Skeletal muscle tissue (tissue), 4 donors: ENCODE measurements around the gene GFI1. TPM values are rescaled to one million over a fixed set of nuclear protein-coding genes. Genes with fewer than 3 reads are reported as not detected.
"Not testable (repeated sequence)": the region's sequence is repeated elsewhere in the genome, so short reads cannot be mapped to it uniquely, and the experiment has no call there.

Experiments
- H3K27ac ChIP-seq: one replicate; pipeline ENCODE4 v1.7.0; 2013; ENCODE audit warnings: mild to moderate bottlenecking, low read depth, low read length, inconsistent platforms
- H3K27me3 ChIP-seq, 3 donors: one replicate each; pipeline ENCODE4 v1.7.0; 2013; ENCODE audit warnings: low read length in 3 of 3; ENCODE audit not compliant: control insufficient read depth in 3 of 3, insufficient read depth in 3 of 3
- H3K36me3 ChIP-seq, 3 donors: one replicate each; pipeline ENCODE4 v1.7.0; 2013; ENCODE audit warnings: low read length in 3 of 3; ENCODE audit not compliant: control insufficient read depth in 3 of 3, insufficient read depth in 3 of 3
- H3K4me1 ChIP-seq, 3 donors: one replicate each; pipeline ENCODE4 v1.7.0; 2013; ENCODE audit warnings: low read length in 3 of 3, mild to moderate bottlenecking in 3 of 3; ENCODE audit not compliant: control insufficient read depth in 3 of 3, insufficient read depth in 3 of 3
- H3K4me3 ChIP-seq, 3 donors: one replicate each; pipeline ENCODE4 v1.7.0; 2013; ENCODE audit warnings: low read length in 3 of 3
- H3K9ac ChIP-seq, 3 donors: one replicate each; pipeline ENCODE4 v1.7.0; 2013; ENCODE audit warnings: low read length in 3 of 3, mild to moderate bottlenecking in 3 of 3, moderate library complexity in 2 of 3, low read depth in 1 of 3
- H3K9me3 ChIP-seq, 3 donors: one replicate each; pipeline ENCODE4 v1.7.0; 2013; ENCODE audit warnings: low read length in 3 of 3; ENCODE audit not compliant: control insufficient read depth in 3 of 3
- total RNA-seq: library from RNA; depleted of rRNA; stranded (reverse); fragments of >200 nt; gene quantifications from one replicate; pipeline ENCODE4 v1.2.3, GENCODE V29; 2014
- donor health status: Osteomylitis.

GFI1 gene
- 0.52 TPM for total RNA-seq

- Histone ChIP-seq H3K27ac (no peak within 1 kb of the TSS), H3K9ac (peak within 1 kb of the TSS in 2 of 3 donors; percentile 16 to 32), H3K4me1 (peaks cover 41 to 45% (median 42%) of the 10 kb centered on the region in 3 donors), H3K9me3 (no peaks in the 10 kb centered on the region), H3K36me3 (no peaks in the 10 kb centered on the region), H3K27me3 (peaks cover 59 to 68% (median 66%) of the 10 kb centered on the region in 3 donors), H3K4me3 (peak within 1 kb of the TSS; percentile 54 to 60 (median 59))
Observed at GRCh38 chr1:92486251-92487077, at the start of gene GFI1. Gene GFI1, minus strand, starts transcription at chr1:92486925. Its CDS starts 3,438 bp downstream, at chr1:92483487.

DNA sequence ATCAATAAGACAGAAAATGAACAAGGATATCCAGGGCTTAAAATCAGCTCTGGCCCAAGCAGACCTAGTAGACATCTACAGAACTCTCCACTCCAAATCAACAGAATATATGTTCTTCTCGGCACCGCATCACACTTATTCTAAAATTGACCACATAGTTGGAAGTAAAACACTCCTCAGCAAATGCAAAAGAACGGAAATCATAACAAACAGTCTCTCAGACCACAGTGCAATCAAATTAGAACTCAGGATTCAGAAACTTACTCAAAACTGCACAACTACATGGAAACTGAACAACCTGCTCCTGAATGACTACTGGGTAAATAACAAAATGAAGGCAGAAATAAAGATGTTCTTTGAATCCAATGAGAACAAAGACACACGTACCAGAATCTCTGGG lies 45.6 kb upstream of the GFI1 start:
- not testable (repeated sequence) for H3K36me3 ChIP-seq, H3K27me3 ChIP-seq, H3K4me3 ChIP-seq, H3K27ac ChIP-seq, H3K9ac ChIP-seq, H3K9me3 ChIP-seq, H3K4me1 ChIP-seq

- H3K27me3 ChIP-seq, H3K36me3 ChIP-seq, H3K9me3 ChIP-seq, H3K4me3 ChIP-seq, H3K9ac ChIP-seq, H3K27ac ChIP-seq, H3K4me1 ChIP-seq: not testable (repeated sequence)
Observed at GRCh38 chr1:92531939-92532338, 45.2 kb upstream of the GFI1 start.

DNA sequence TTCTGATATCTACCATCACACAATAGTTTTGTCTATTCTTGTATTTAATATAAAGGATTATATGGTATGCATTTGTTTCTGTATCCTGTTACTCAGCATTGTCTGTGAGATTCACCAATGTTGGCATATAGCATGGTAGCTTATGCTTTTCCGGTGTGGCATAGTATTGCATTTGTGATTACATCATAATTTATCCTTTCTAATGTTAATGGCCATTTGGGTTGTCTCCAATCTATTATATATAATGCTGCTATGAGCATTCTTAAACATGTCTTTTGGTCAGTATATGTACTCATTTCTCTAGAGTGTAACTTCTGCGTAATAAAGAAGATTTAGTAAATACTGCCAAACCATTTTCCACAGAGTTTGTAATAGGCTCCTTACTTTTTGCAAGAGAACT lies 40.9 kb upstream of the GFI1 start:
- no peaks in the 10 kb centered on the region for H3K27me3 ChIP-seq
- H3K4me1 ChIP-seq = no peaks in the 10 kb centered on the region
- H3K9me3 ChIP-seq = no peaks in the 10 kb centered on the region
- H3K4me3 ChIP-seq = no peak overlapping the region
- H3K9ac ChIP-seq = no peak overlapping the region
- H3K27ac ChIP-seq = no peak overlapping the region
- no peaks in the 10 kb centered on the region for H3K36me3 ChIP-seq

- not testable (repeated sequence) for H3K9ac ChIP-seq, H3K4me3 ChIP-seq, H3K27ac ChIP-seq, H3K9me3 ChIP-seq, H3K4me1 ChIP-seq, H3K36me3 ChIP-seq, H3K27me3 ChIP-seq
Observed at GRCh38 chr1:92524944-92525590, 38.3 kb upstream of the GFI1 start.

DNA sequence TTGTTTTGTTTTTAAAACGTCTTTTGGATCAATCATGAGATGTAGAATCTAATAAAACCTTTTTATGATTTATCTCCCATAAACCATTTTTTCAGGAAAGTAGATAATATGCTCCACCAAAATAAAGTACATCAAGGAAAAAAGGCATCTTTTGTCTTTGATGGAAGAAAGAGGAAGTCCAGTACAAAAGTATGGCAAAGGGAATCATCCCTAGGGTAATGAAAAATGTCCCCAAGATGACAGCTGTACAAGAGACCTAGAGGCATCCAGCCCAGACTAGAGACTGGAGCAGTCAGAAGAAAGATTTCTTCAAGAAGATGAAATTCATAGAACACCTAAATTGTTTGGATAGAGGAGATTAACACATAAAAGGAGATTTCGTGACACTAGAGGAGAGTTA lies 32.3 kb upstream of the GFI1 start:
- peaks cover 0 to 5% (median 0%) of the 10 kb centered on the region in 3 donors for H3K36me3 ChIP-seq
- no peaks in the 10 kb centered on the region for H3K9me3 ChIP-seq
- H3K27me3 ChIP-seq = no peaks in the 10 kb centered on the region
- H3K9ac ChIP-seq = no peak overlapping the region
- no peak overlapping the region for H3K4me3 ChIP-seq
- no peaks in the 10 kb centered on the region for H3K4me1 ChIP-seq
- H3K27ac ChIP-seq = no peak overlapping the region

GRCh38 chr1:92516574-92516973 lies 29.8 kb upstream of the GFI1 start:
- Histone ChIP-seq H3K27ac (no peak overlapping the region), H3K9me3 (no peaks in the 10 kb centered on the region), H3K27me3 (no peaks in the 10 kb centered on the region), H3K4me1 (no peaks in the 10 kb centered on the region), H3K36me3 (peaks cover 0 to 9% (median 0%) of the 10 kb centered on the region in 3 donors), H3K9ac (no peak overlapping the region), H3K4me3 (no peak overlapping the region)

DNA sequence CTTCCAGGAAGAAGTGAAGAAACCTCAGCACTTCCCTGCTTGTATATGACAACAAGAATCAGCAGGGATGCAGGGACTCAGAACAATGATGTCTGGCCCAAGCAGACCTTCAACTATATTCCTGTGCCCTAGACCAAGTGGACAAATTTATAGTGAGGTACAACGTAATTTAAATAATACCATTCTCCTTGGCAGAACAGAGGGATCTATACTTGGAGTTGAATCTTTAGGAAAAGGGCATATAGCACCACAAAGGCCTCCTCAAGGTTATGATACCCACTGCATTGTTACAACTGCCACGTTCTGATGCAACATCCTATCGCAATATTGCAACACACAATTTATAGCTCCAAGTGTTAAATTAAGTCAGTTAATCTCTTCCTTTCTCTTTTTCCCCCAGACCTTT lies 29.1 kb upstream of the GFI1 start:
- H3K27me3 ChIP-seq = no peaks in the 10 kb centered on the region
- H3K9ac ChIP-seq = no peak overlapping the region
- H3K4me1 ChIP-seq = no peaks in the 10 kb centered on the region
- H3K9me3 ChIP-seq = no peaks in the 10 kb centered on the region
- H3K4me3 ChIP-seq = no peak overlapping the region
- peaks cover 0 to 9% (median 0%) of the 10 kb centered on the region in 3 donors for H3K36me3 ChIP-seq
- H3K27ac ChIP-seq = no peak overlapping the region

DNA sequence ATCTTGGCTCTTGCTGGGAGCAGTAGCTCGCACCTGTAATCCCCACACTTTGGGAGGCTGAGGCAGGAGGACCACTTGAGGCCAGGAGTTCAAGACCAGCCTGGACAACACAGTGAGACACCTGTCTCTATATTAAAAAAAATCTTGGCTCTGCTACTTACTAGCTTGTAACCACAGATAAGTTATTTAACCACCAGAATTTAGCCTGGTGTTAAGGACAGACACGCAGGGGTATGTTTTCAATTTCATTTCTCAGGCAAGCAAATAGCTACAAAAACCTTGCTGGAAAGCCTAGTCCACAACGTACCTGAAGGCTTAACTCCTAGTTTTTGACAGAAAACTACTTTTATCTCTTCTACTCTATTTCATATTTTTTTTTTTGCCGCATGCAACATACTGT lies 24.8 kb upstream of the GFI1 start:
- Histone ChIP-seq H3K27me3 (no peaks in the 10 kb centered on the region), H3K9me3 (no peaks in the 10 kb centered on the region), H3K27ac (no peak overlapping the region), H3K4me1 (no peaks in the 10 kb centered on the region), H3K36me3 (peaks cover 0 to 7% (median 0%) of the 10 kb centered on the region in 3 donors), H3K4me3 (no peak overlapping the region), H3K9ac (no peak overlapping the region)

GRCh38 chr1:92509619-92510018 lies 22.9 kb upstream of the GFI1 start:
- Histone ChIP-seq H3K9ac (no peak overlapping the region), H3K27me3 (no peaks in the 10 kb centered on the region), H3K27ac (no peak overlapping the region), H3K4me1 (no peaks in the 10 kb centered on the region), H3K4me3 (no peak overlapping the region), H3K36me3 (peaks cover 0 to 4% (median 0%) of the 10 kb centered on the region in 3 donors), H3K9me3 (no peaks in the 10 kb centered on the region)
